Gastroesophageal sphincter (tissue), 4 donors: ENCODE results near the gene DENND1C. TPM values are rescaled to one million over a fixed set of nuclear protein-coding genes. Genes with fewer than 3 reads are reported as not detected.

ENCODE experiments used
- ATAC-seq: fragments of 150-250 bp; one replicate; pipeline ENCODE4 v1.9.1; 2016; ENCODE audit warnings: mild to moderate bottlenecking, moderate library complexity
- H3K27ac ChIP-seq, 4 donors: fragments of 200-600 bp; sonication (generic) in 3 of 4; 1 replicate in 3 of 4; 2 replicates in 1 of 4; pipeline ENCODE4 v1.5.1; 2016 to 2019
- H3K27me3 ChIP-seq: fragments of 200-600 bp; sonication (generic); one replicate; pipeline ENCODE4 v1.5.1; 2019
- H3K36me3 ChIP-seq, 2 donors: fragments of 200-600 bp; sonication (generic); one replicate each; pipeline ENCODE4 v1.5.1; 2019; ENCODE audit warnings: control low read depth in 1 of 2
- H3K4me1 ChIP-seq, 3 donors: fragments of 200-600 bp; sonication (generic); 1 replicate in 2 of 3; 2 replicates in 1 of 3; pipeline ENCODE4 v1.5.1; 2016 to 2019; ENCODE audit warnings: control low read depth in 2 of 3
- H3K4me3 ChIP-seq, 2 donors: fragments of 200-600 bp; sonication (generic); one replicate each; pipeline ENCODE4 v1.5.1; 2019; ENCODE audit warnings: mild to moderate bottlenecking in 1 of 2, moderate library complexity in 1 of 2
- H3K9me3 ChIP-seq, 3 donors: fragments of 200-600 bp; sonication (generic); one replicate each; pipeline ENCODE4 v1.5.1; 2017 to 2019; ENCODE audit warnings: control low read depth in 2 of 3
- CTCF ChIP-seq, 4 experiments: fragments of 200-600 bp in 2 of 4; fragments of 450-650 bp in 2 of 4; sonication (generic) in 1 of 4; IDR thresholded peaks; one replicate each; pipeline ENCODE4 v1.5.1; 2017 to 2019; ENCODE audit warnings: antibody characterized with exemption in 4 of 4, mild to moderate bottlenecking in 2 of 4, moderate library complexity in 2 of 4
- EP300 ChIP-seq: sonication (generic); formaldehyde crosslinking; IDR thresholded peaks from one replicate; pipeline ENCODE4 v1.6.1; 2017; ENCODE audit warnings: antibody characterized with exemption, mild to moderate bottlenecking
- POLR2A ChIP-seq, 2 donors: fragments of 450-650 bp; IDR thresholded peaks; one replicate each; pipeline ENCODE4 v1.6.1; 2017; ENCODE audit warnings: antibody characterized with exemption in 2 of 2, mild to moderate bottlenecking in 2 of 2, moderate library complexity in 1 of 2
- POLR2AphosphoS5 ChIP-seq: sonication (generic); formaldehyde crosslinking; IDR thresholded peaks from one replicate; pipeline ENCODE4 v1.6.1; 2017; ENCODE audit warnings: antibody characterized with exemption
- WGBS, 2 donors: methylation state at CpG; one replicate each; pipeline ENCODE4 v1.1.5; 2018; ENCODE audit warnings: low coverage in 1 of 2; 5-methylcytosine and 5-hydroxymethylcytosine counted together
- total RNA-seq, 4 donors: library from RNA; depleted of rRNA; stranded (reverse); fragments of >200 nt; gene quantifications; one replicate each; pipeline ENCODE4 v1.1.0, GENCODE V29; 2016

DENND1C gene
- total RNA-seq, 4 donors from 2014 or later: 0.57 to 6.1 (median 1.5) TPM

- Histone ChIP-seq H3K36me3 (peaks cover 0 to 70% of the 10 kb centered on the region in 2 donors), H3K4me3 (no peak overlapping the region), H3K27ac (no peak overlapping the region), H3K9me3 (peaks cover 0 to 18% (median 0%) of the 10 kb centered on the region in 3 donors), H3K27me3 (no peaks in the 10 kb centered on the region), H3K4me1 (no peaks in the 10 kb centered on the region)
- 67% methylated on average over 1 of the region's 13 CpGs; no CpG with 5 or more reads in 1 of the 2 donors for WGBS, 2 donors
- TF ChIP-seq POLR2A (IDR thresholded peaks at IDR 0.05) (no peak), POLR2AphosphoS5 (no peak), CTCF (IDR thresholded peaks at IDR 0.05) (no peak), EP300 (no peak)
- no peak for ATAC-seq
Observed at GRCh38 chr19:6443986-6444385, 37.6 kb downstream of the DENND1C start.

- no peak for TF ChIP-seq EP300
- no peak for TF ChIP-seq POLR2AphosphoS5
- no peak for TF ChIP-seq CTCF (IDR thresholded peaks at IDR 0.05)
- no peak for TF ChIP-seq POLR2A (IDR thresholded peaks at IDR 0.05)
- 90 to 94% methylated on average over 4 to 7 of the region's 13 CpGs for WGBS, 2 donors
- Histone ChIP-seq H3K4me1 (no peaks in the 10 kb centered on the region), H3K4me3 (no peak overlapping the region), H3K9me3 (peaks cover 0 to 18% (median 0%) of the 10 kb centered on the region in 3 donors), H3K27ac (no peak overlapping the region), H3K36me3 (peaks cover 0 to 56% of the 10 kb centered on the region in 2 donors), H3K27me3 (no peaks in the 10 kb centered on the region)
- no peak for ATAC-seq
Observed at GRCh38 chr19:6442087-6442688, 39.4 kb downstream of the DENND1C start.

- H3K27ac ChIP-seq: no peak overlapping the region
- WGBS, 2 donors: 43 to 73% methylated on average over 1 to 2 of the region's 3 CpGs
- H3K27me3 ChIP-seq: no peaks in the 10 kb centered on the region
- peaks cover 0 to 8% (median 0%) of the 10 kb centered on the region in 3 donors for H3K9me3 ChIP-seq
- TF ChIP-seq POLR2AphosphoS5 (no peak), POLR2A (IDR thresholded peaks at IDR 0.05) (no peak), CTCF (IDR thresholded peaks at IDR 0.05) (no peak), EP300 (no peak)
- peaks cover 0 to 47% of the 10 kb centered on the region in 2 donors for H3K36me3 ChIP-seq
- no peaks in the 10 kb centered on the region for H3K4me1 ChIP-seq
- no peak for ATAC-seq
- no peak overlapping the region for H3K4me3 ChIP-seq
Observed at GRCh38 chr19:6440905-6441304, 40.7 kb downstream of the DENND1C start.

GRCh38 chr19:6439743-6440142, 41.8 kb downstream of the DENND1C start:
- H3K27ac ChIP-seq: no peak overlapping the region
- TF ChIP-seq CTCF (IDR thresholded peaks at IDR 0.05) (no peak), POLR2A (IDR thresholded peaks at IDR 0.05) (no peak), POLR2AphosphoS5 (no peak), EP300 (no peak)
- 89 to 100% methylated on average over 3 of the region's 4 CpGs for WGBS, 2 donors
- no peaks in the 10 kb centered on the region for H3K27me3 ChIP-seq
- H3K9me3 ChIP-seq: no peaks in the 10 kb centered on the region
- no peaks in the 10 kb centered on the region for H3K4me1 ChIP-seq
- H3K4me3 ChIP-seq: no peak overlapping the region
- ATAC-seq: no peak
- H3K36me3 ChIP-seq: peaks cover 0 to 46% of the 10 kb centered on the region in 2 donors

GRCh38 chr19:6433663-6434062, 47.9 kb downstream of the DENND1C start, which contains the start of gene SLC25A41:
Gene SLC25A41 (minus strand): TSS chr19:6433763. CDS start chr19:6433693, 70 bp downstream.
- no peaks in the 10 kb centered on the region for H3K9me3 ChIP-seq
- no peak within 1 kb of the TSS for H3K4me3 ChIP-seq
- peaks cover 0 to 24% of the 10 kb centered on the region in 2 donors for H3K36me3 ChIP-seq
- no peak for ATAC-seq
- 86 to 91% methylated on average over 7 to 8 of the region's 10 CpGs for WGBS, 2 donors
- H3K27ac ChIP-seq: no peak within 1 kb of the TSS
- TF ChIP-seq CTCF (IDR thresholded peaks at IDR 0.05): no peak
- TF ChIP-seq POLR2AphosphoS5: no peak
- no peak for TF ChIP-seq EP300
- no peaks in the 10 kb centered on the region for H3K4me1 ChIP-seq
- H3K27me3 ChIP-seq: no peaks in the 10 kb centered on the region
